ENCODE measurements around the gene PYDC2. TPM values are rescaled to one million over a fixed set of nuclear protein-coding genes. Genes with fewer than 3 reads are reported as not detected.

Gene PYDC2
- total RNA-seq, 2 experiments from 2014 or later: not detected

DNA sequence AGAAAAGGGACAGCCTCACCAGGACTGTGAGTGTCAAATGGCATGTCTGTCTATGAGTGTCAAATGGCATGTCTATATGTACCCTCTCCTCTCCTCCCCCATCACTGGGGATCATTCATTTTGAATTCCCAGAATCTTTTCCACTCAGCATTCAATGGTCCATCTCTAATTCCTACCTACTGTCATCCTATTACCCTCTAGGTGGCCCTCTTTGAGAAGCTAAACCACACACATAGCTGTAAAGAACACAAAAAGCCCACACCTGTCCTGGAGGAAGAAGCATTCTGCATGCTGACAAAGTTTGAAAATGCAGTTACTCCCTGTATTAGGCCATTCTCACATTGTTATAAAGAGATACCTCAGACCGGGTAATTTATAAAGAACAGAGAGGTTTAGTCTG lies 46.2 kb upstream of the PYDC2 start:
- Mint-ChIP-seq H3K36me3 (ENCODE audit: low read depth) (no peaks in the 10 kb centered on the region), H3K27me3 (peaks cover 4% of the 10 kb centered on the region), H3K9me3 (peaks cover 10% of the 10 kb centered on the region), H3K27ac (no peak overlapping the region), H3K4me1 (ENCODE audit: low read depth) (no peaks in the 10 kb centered on the region), H3K4me3 (no peak overlapping the region)
- no peak for ATAC-seq (ENCODE audit: poor library complexity)
- Histone ChIP-seq H3K27ac (ENCODE audit: low read depth in 1 of 2, low read length in 2 of 2) (no peak overlapping the region), H3K4me3 (ENCODE audit: low read length) (no peak overlapping the region), H3K27me3 (ENCODE audit: control insufficient read depth in 1 of 2, insufficient read depth in 2 of 2, low read length in 2 of 2) (no peaks in the 10 kb centered on the region), H3K9me3 (ENCODE audit: control insufficient read depth in 1 of 2, insufficient read depth in 1 of 2, low read length in 2 of 2) (peaks cover 0 to 5% of the 10 kb centered on the region in 2 experiments), H3K36me3 (ENCODE audit: insufficient read depth, low read length) (no peaks in the 10 kb centered on the region), H3K4me1 (ENCODE audit: insufficient read depth, low read length) (no peaks in the 10 kb centered on the region)
- DNase-seq: no peak
- TF ChIP-seq CTCF (IDR thresholded peaks at IDR 0.05): no peak
- intact Hi-C loops (cut with DNase I, micrococcal nuclease): loop anchor here (5.0 to 10.0 kb wide), 2 partner anchors 1028 to 1030 kb away; no protein-coding TSS in a partner anchor
- ChIA-PET POLR2A (no interaction called here), CTCF (no interaction called here)

- no peak for ATAC-seq (ENCODE audit: poor library complexity)
- no peaks in the 10 kb centered on the region for H3K27me3 ChIP-seq (ENCODE audit: control insufficient read depth in 1 of 2, insufficient read depth in 2 of 2, low read length in 2 of 2)
- H3K27ac ChIP-seq (ENCODE audit: low read depth in 1 of 2, low read length in 2 of 2): no peak overlapping the region
- intact Hi-C loops (cut with DNase I, micrococcal nuclease): loop anchor here (5.0 to 10.0 kb wide), 2 partner anchors 1027 to 1029 kb away; no protein-coding TSS in a partner anchor
- H3K4me3 ChIP-seq (ENCODE audit: low read length): no peak overlapping the region
- Mint-ChIP-seq H3K4me3 (no peak overlapping the region), H3K36me3 (ENCODE audit: low read depth) (no peaks in the 10 kb centered on the region), H3K4me1 (ENCODE audit: low read depth) (no peaks in the 10 kb centered on the region), H3K9me3 (peaks cover 4% of the 10 kb centered on the region), H3K27me3 (peaks cover 8% of the 10 kb centered on the region), H3K27ac (no peak overlapping the region)
- H3K4me1 ChIP-seq (ENCODE audit: insufficient read depth, low read length): no peaks in the 10 kb centered on the region
- DNase-seq: no peak
- no peaks in the 10 kb centered on the region for H3K36me3 ChIP-seq (ENCODE audit: insufficient read depth, low read length)
- POLR2A ChIA-PET: no interaction called here
- no peak for TF ChIP-seq CTCF (IDR thresholded peaks at IDR 0.05)
- CTCF ChIA-PET: no interaction called here
- H3K9me3 ChIP-seq (ENCODE audit: control insufficient read depth in 1 of 2, insufficient read depth in 1 of 2, low read length in 2 of 2): peaks cover 0 to 5% of the 10 kb centered on the region in 2 experiments
These were observed 45.4 kb upstream of the PYDC2 start for GRCh38 chr3:191415566-191415965.

DNA sequence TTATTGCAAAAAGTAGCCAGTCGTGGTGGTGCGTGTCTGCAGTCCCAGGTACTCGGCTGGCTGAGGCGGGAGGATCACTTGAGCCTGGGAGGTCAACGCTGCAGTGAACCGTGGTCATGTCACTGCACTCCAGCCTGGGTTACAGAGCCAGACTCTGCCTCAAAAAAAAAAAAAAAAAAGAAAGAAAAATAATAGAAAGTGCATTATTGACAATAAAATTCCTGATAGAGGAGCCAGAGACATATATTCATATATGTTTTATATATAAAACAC lies 43.6 kb upstream of the PYDC2 start:
- ChIA-PET CTCF (no interaction called here), POLR2A (no interaction called here)
- H3K9me3 Mint-ChIP-seq: no peaks in the 10 kb centered on the region
- no peak for DNase-seq
- no peaks in the 10 kb centered on the region for H3K36me3 ChIP-seq (ENCODE audit: insufficient read depth, low read length)
- peaks cover 12% of the 10 kb centered on the region for H3K27me3 Mint-ChIP-seq
- intact Hi-C loops (cut with DNase I, micrococcal nuclease): loop anchor here (5.0 to 10.0 kb wide), 2 partner anchors 1025 to 1027 kb away; no protein-coding TSS in a partner anchor
- no peaks in the 10 kb centered on the region for H3K4me1 Mint-ChIP-seq (ENCODE audit: low read depth)
- H3K4me1 ChIP-seq (ENCODE audit: insufficient read depth, low read length): no peaks in the 10 kb centered on the region
- no peak overlapping the region for H3K27ac Mint-ChIP-seq
- H3K9me3 ChIP-seq (ENCODE audit: control insufficient read depth in 1 of 2, insufficient read depth in 1 of 2, low read length in 2 of 2): peaks cover 0 to 5% of the 10 kb centered on the region in 2 experiments
- no peak overlapping the region for H3K4me3 Mint-ChIP-seq
- no peak for TF ChIP-seq CTCF (IDR thresholded peaks at IDR 0.05)
- H3K27ac ChIP-seq (ENCODE audit: low read depth in 1 of 2, low read length in 2 of 2): no peak overlapping the region
- no peaks in the 10 kb centered on the region for H3K27me3 ChIP-seq (ENCODE audit: control insufficient read depth in 1 of 2, insufficient read depth in 2 of 2, low read length in 2 of 2)
- no peaks in the 10 kb centered on the region for H3K36me3 Mint-ChIP-seq (ENCODE audit: low read depth)
- no peak for ATAC-seq (ENCODE audit: poor library complexity)
- H3K4me3 ChIP-seq (ENCODE audit: low read length): no peak overlapping the region
